Measurements from ENCODE around the gene GALNT1. TPM values are rescaled to one million over a fixed set of nuclear protein-coding genes. Genes with fewer than 3 reads are reported as not detected.

GALNT1 gene
- polyA plus RNA-seq, 1 donor (not counting 4 experiments of a cell fraction or from before 2014, with no cell fraction given): 69.4 TPM

GRCh38 chr18:35564795-35565453, 16.6 kb upstream of the GALNT1 start:
- Histone ChIP-seq H3K27ac (ENCODE audit: control insufficient read depth, insufficient read depth, low read length) (no peak overlapping the region), H3K4me2 (ENCODE audit: control insufficient read depth, extremely low read depth, insufficient read depth, low read depth, low read length) (no peak overlapping the region), H3K9me1 (ENCODE audit: control insufficient read depth, extremely low read depth, insufficient read depth, low read length) (no peaks in the 10 kb centered on the region), H3K79me2 (ENCODE audit: control insufficient read depth, insufficient read depth, low read length) (no peaks in the 10 kb centered on the region), H3K4me3 (ENCODE audit: control insufficient read depth in 2 of 3, extremely low read depth in 1 of 3, insufficient read depth in 2 of 3, low read depth in 1 of 3, low read length in 3 of 3) (no peak overlapping the region), H3K27me3 (ENCODE audit: control insufficient read depth, extremely low read depth, insufficient read depth, low read length) (no peaks in the 10 kb centered on the region), H3K9me3 (ENCODE audit: control insufficient read depth, low read depth, low read length) (no peaks in the 10 kb centered on the region), H2AFZ (ENCODE audit: control insufficient read depth, low read length) (no peak overlapping the region), H3K36me3 (ENCODE audit: control insufficient read depth in 2 of 2, extremely low read depth in 1 of 2, insufficient read depth in 2 of 2, low read length in 2 of 2) (no peaks in the 10 kb centered on the region), H3K9ac (ENCODE audit: control insufficient read depth, extremely low read depth, insufficient read depth, low read length) (no peak overlapping the region), H4K20me1 (ENCODE audit: control insufficient read depth, extremely low read depth, insufficient read depth, low read length) (no peaks in the 10 kb centered on the region), H3K4me1 (ENCODE audit: control insufficient read depth, extremely low read depth, insufficient read depth, low read length) (no peaks in the 10 kb centered on the region)
- TF ChIP-seq EZH2 (IDR thresholded peaks at IDR 0.05; ENCODE audit: low read length) (no peak), CTCF (optimal IDR thresholded peaks at IDR 0.05 in 1 of 3, IDR thresholded peaks at IDR 0.05 in 1 of 3, conservative IDR thresholded peaks at IDR 0.05 in 1 of 3; ENCODE audit: extremely low read depth in 1 of 3, insufficient read depth in 2 of 3, low read length in 3 of 3) (no peak)
- dilution Hi-C loops (cut with MboI; ENCODE audit: extremely low pct_ligation_motif_present, low sequenced_read_pairs): no loop called here
- FAIRE-seq: no peak
- DNase-seq (ENCODE audit: low read depth, low spot score): no peak

GRCh38 chr18:35566019-35566418, 15.5 kb upstream of the GALNT1 start:
- no peak for DNase-seq (ENCODE audit: low read depth, low spot score)
- H4K20me1 ChIP-seq (ENCODE audit: control insufficient read depth, extremely low read depth, insufficient read depth, low read length): no peaks in the 10 kb centered on the region
- H3K4me3 ChIP-seq (ENCODE audit: control insufficient read depth in 2 of 3, extremely low read depth in 1 of 3, insufficient read depth in 2 of 3, low read depth in 1 of 3, low read length in 3 of 3): no peak overlapping the region
- no peak overlapping the region for H3K27ac ChIP-seq (ENCODE audit: control insufficient read depth, insufficient read depth, low read length)
- H3K4me1 ChIP-seq (ENCODE audit: control insufficient read depth, extremely low read depth, insufficient read depth, low read length): no peaks in the 10 kb centered on the region
- no peak for FAIRE-seq
- no peaks in the 10 kb centered on the region for H3K79me2 ChIP-seq (ENCODE audit: control insufficient read depth, insufficient read depth, low read length)
- TF ChIP-seq CTCF (optimal IDR thresholded peaks at IDR 0.05 in 1 of 3, IDR thresholded peaks at IDR 0.05 in 1 of 3, conservative IDR thresholded peaks at IDR 0.05 in 1 of 3; ENCODE audit: extremely low read depth in 1 of 3, insufficient read depth in 2 of 3, low read length in 3 of 3) (no peak), EZH2 (IDR thresholded peaks at IDR 0.05; ENCODE audit: low read length) (no peak)
- H3K36me3 ChIP-seq (ENCODE audit: control insufficient read depth in 2 of 2, extremely low read depth in 1 of 2, insufficient read depth in 2 of 2, low read length in 2 of 2): no peaks in the 10 kb centered on the region
- H3K9me3 ChIP-seq (ENCODE audit: control insufficient read depth, low read depth, low read length): no peaks in the 10 kb centered on the region
- H2AFZ ChIP-seq (ENCODE audit: control insufficient read depth, low read length): no peak overlapping the region
- no peak overlapping the region for H3K4me2 ChIP-seq (ENCODE audit: control insufficient read depth, extremely low read depth, insufficient read depth, low read depth, low read length)
- H3K27me3 ChIP-seq (ENCODE audit: control insufficient read depth, extremely low read depth, insufficient read depth, low read length): no peaks in the 10 kb centered on the region
- dilution Hi-C loops (cut with MboI; ENCODE audit: extremely low pct_ligation_motif_present, low sequenced_read_pairs): no loop called here
- no peak overlapping the region for H3K9ac ChIP-seq (ENCODE audit: control insufficient read depth, extremely low read depth, insufficient read depth, low read length)
- no peaks in the 10 kb centered on the region for H3K9me1 ChIP-seq (ENCODE audit: control insufficient read depth, extremely low read depth, insufficient read depth, low read length)

Data from keratinocyte (primary cell).